HG03025 (cell line): ENCODE results near the gene FMN2.
"Not testable (repeated sequence)": the region's sequence is repeated elsewhere in the genome, so short reads cannot be mapped to it uniquely, and the experiment has no call there.

Experiments used
- ATAC-seq: cut with Tn5 transposase; IDR thresholded peaks from one replicate; pipeline ENCODE4 v1.9.1; 2021; ENCODE audit warnings: mild to moderate bottlenecking, moderate library complexity; ENCODE audit not compliant: unreplicated experiment, low FRiP score

Gene FMN2

GRCh38 chr1:240409615-240410014 is 317.9 kb downstream of the FMN2 start:
- no peak for ATAC-seq

GRCh38 chr1:240413732-240414131 is 322.0 kb downstream of the FMN2 start:
- ATAC-seq = no peak

- ATAC-seq = no peak
Observed at GRCh38 chr1:240414237-240414636, 322.6 kb downstream of the FMN2 start.

GRCh38 chr1:240415011-240415410 is 323.3 kb downstream of the FMN2 start:
- not testable (repeated sequence) for ATAC-seq

- ATAC-seq = no peak
Observed at GRCh38 chr1:240415532-240415931, 323.8 kb downstream of the FMN2 start.

- no peak for ATAC-seq
Observed at GRCh38 chr1:240417317-240417716, 325.6 kb downstream of the FMN2 start.

GRCh38 chr1:240420766-240421165 is 329.1 kb downstream of the FMN2 start:
- ATAC-seq = no peak

GRCh38 chr1:240423246-240423924 is 331.7 kb downstream of the FMN2 start:
- no peak for ATAC-seq

- no peak for ATAC-seq
Observed at GRCh38 chr1:240424740-240425464, 333.2 kb downstream of the FMN2 start.

GRCh38 chr1:240426051-240426450 is 334.4 kb downstream of the FMN2 start:
- no peak for ATAC-seq

- ATAC-seq = no peak
Observed at GRCh38 chr1:240435996-240436566, 344.4 kb downstream of the FMN2 start.

GRCh38 chr1:240441669-240442068 is 350.0 kb downstream of the FMN2 start:
- ATAC-seq = no peak

GRCh38 chr1:240445369-240445768 is 353.7 kb downstream of the FMN2 start:
- ATAC-seq = no peak

- ATAC-seq = no peak
Observed at GRCh38 chr1:240455228-240455821, 363.6 kb downstream of the FMN2 start.

- ATAC-seq = no peak
Observed at GRCh38 chr1:240457203-240457602, 365.5 kb downstream of the FMN2 start.

- no peak for ATAC-seq
Observed at GRCh38 chr1:240462277-240462676, 370.6 kb downstream of the FMN2 start.

GRCh38 chr1:240462766-240463395 is 371.2 kb downstream of the FMN2 start:
- no peak for ATAC-seq

- no peak for ATAC-seq
Observed at GRCh38 chr1:240464099-240464498, 372.4 kb downstream of the FMN2 start.

GRCh38 chr1:240465531-240465940 is 373.9 kb downstream of the FMN2 start:
- no peak for ATAC-seq

- ATAC-seq = no peak
Observed at GRCh38 chr1:240466509-240466908, 374.8 kb downstream of the FMN2 start.

GRCh38 chr1:240467895-240468294 is 376.2 kb downstream of the FMN2 start:
- no peak for ATAC-seq
